ENCODE data around the gene SPINK6.

SPINK6 gene

GRCh38 chr5:148224117-148224742 lies 21.4 kb downstream of the SPINK6 start:
- DNase-seq (ENCODE audit: low read depth in 2 of 2) = no peak

- DNase-seq (ENCODE audit: low read depth in 2 of 2) = no peak
These were observed 25.6 kb downstream of the SPINK6 start for GRCh38 chr5:148228392-148228984.

- no peak for DNase-seq (ENCODE audit: low read depth in 2 of 2)
These were observed 27.0 kb downstream of the SPINK6 start for GRCh38 chr5:148229840-148230239.

- DNase-seq (ENCODE audit: low read depth in 2 of 2) = no peak
These were observed 27.4 kb downstream of the SPINK6 start for GRCh38 chr5:148230240-148230639.

- DNase-seq (ENCODE audit: low read depth in 2 of 2) = no peak
These were observed 35.1 kb downstream of the SPINK6 start for GRCh38 chr5:148237785-148238417.

- DNase-seq (ENCODE audit: low read depth in 2 of 2) = no peak
These were observed 35.6 kb downstream of the SPINK6 start, which contains the start of gene MARCOL for GRCh38 chr5:148238418-148238794. Gene MARCOL, plus strand, starts transcription at chr5:148238525. Its CDS starts 73 bp downstream, at chr5:148238598.

- DNase-seq (ENCODE audit: low read depth in 2 of 2) = no peak
These were observed 46.1 kb downstream of the SPINK6 start for GRCh38 chr5:148248894-148249293.

- DNase-seq (ENCODE audit: low read depth in 2 of 2) = no peak
These were observed 52.6 kb downstream of the SPINK6 start for GRCh38 chr5:148255456-148255855.

GRCh38 chr5:148259288-148259687 lies 56.4 kb downstream of the SPINK6 start:
- no peak for DNase-seq (ENCODE audit: low read depth in 2 of 2)

GRCh38 chr5:148261221-148261620 lies 58.4 kb downstream of the SPINK6 start:
- no peak for DNase-seq (ENCODE audit: low read depth in 2 of 2)
